GM12865 (cell line): Measurements from ENCODE around the gene TMEM167A.
"Not testable (repeated sequence)": the region's sequence is repeated elsewhere in the genome, so short reads cannot be mapped to it uniquely, and the experiment has no call there.

Experiments
- DNase-seq: peaks from one replicate; pipeline ENCODE4 v3.0.0; 2010; ENCODE audit warnings: low read depth
- H3K4me3 ChIP-seq: 2 replicates; pipeline ENCODE4 v1.5.1; 2011; ENCODE audit warnings: mild to moderate bottlenecking, low read depth, low read length, control low read depth
- TF ChIP-seq, protein P1 (sequence below): IDR thresholded peaks from 2 replicates; pipeline ENCODE4 v1.5.1; 2011; ENCODE audit warnings: low read length, control low read depth, low read depth, inconsistent platforms; ENCODE audit not compliant: insufficient read depth; ENCODE audit errors: missing control alignments

TMEM167A gene

DNA sequence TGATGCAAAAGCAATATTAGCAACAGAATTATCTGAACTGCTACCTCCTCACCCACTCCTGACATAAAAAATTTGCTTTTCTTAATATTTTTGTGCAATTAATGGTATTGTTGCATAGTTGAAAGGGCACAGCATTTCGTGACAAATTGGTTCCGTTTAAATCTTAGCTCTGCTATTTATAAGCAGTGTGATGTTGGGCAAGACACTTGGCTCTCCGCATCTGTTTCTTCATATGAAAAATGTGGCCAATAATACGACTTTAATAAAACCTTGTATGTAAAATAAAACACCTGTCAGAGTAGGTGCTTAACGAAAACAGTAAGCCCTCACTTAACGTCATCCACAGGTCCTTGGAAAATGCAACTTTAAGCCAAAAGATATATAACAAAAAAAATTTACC lies 4.2 kb downstream of the TMEM167A start:
- TF ChIP-seq, protein P1, sequence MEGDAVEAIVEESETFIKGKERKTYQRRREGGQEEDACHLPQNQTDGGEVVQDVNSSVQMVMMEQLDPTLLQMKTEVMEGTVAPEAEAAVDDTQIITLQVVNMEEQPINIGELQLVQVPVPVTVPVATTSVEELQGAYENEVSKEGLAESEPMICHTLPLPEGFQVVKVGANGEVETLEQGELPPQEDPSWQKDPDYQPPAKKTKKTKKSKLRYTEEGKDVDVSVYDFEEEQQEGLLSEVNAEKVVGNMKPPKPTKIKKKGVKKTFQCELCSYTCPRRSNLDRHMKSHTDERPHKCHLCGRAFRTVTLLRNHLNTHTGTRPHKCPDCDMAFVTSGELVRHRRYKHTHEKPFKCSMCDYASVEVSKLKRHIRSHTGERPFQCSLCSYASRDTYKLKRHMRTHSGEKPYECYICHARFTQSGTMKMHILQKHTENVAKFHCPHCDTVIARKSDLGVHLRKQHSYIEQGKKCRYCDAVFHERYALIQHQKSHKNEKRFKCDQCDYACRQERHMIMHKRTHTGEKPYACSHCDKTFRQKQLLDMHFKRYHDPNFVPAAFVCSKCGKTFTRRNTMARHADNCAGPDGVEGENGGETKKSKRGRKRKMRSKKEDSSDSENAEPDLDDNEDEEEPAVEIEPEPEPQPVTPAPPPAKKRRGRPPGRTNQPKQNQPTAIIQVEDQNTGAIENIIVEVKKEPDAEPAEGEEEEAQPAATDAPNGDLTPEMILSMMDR = no peak
- no peak for DNase-seq
- H3K4me3 ChIP-seq = no peak overlapping the region

DNA sequence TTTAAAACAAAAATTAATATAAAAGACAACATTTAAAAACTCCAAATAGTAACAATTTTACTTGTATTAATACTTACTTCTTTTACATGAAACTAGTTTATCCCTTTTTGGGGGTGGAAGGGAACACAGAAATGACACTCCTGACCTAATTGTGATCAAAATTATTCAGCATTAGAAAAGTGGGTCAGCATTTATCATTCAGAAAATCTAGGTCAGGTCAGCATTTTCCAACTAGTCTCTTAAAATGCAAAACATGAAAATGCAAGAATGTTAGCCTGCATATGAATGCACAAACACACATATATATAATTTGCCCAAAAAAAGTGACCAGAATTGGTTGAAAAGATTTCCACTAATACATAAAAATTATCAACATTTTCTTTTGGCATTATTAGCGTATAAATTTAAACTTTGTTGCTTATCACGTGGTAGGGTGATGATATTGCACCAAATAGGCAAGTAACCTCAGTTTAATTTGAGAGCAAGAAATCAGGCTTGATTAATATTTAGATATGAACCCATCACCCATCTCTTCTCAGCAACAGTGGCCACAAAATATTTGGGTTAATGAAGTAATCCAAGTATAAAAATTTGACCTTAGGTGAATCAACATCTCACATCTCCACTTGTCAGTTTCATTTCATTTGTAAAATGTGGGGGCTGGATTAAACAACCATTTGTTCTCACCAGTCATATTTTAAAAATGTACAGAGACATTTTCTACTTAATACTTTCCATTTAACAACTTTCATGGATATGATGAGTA lies 5.7 kb downstream of the TMEM167A start:
- TF ChIP-seq, protein P1 = no peak
- H3K4me3 ChIP-seq = no peak overlapping the region
- DNase-seq = no peak

DNA sequence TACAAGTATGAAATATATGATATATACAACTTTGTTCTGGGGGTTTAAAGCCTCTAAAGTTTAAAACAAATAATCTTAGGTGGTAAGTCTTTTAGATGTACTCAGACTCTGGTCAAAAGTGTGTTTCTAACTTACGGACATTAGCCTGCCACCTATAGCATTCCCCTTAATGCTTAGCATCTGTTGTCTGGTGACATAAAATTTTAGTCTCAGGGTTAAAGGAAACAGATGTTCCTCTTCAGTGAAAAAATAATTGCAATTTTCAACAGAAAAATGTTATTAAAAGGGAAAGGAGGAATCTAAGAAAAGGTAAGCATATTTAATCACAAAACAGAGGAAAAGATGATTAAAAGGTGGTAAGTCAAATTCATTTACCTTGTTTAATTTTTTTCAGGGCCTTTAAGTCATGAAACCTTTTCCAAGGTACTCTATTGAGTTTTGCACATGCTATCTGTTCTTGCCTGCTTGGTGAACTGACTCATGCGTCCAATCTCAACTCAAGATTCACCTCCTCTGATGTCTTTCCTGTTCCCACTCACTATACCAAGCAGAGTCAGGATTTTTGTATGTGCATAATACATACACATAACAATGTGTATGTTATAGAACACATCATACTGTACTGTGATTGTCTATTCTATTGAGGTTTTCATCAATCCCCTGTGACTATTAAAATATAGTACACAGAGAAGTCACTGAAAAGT lies 7.9 kb downstream of the TMEM167A start:
- DNase-seq = no peak
- H3K4me3 ChIP-seq = no peak overlapping the region
- TF ChIP-seq, protein P1 = no peak

DNA sequence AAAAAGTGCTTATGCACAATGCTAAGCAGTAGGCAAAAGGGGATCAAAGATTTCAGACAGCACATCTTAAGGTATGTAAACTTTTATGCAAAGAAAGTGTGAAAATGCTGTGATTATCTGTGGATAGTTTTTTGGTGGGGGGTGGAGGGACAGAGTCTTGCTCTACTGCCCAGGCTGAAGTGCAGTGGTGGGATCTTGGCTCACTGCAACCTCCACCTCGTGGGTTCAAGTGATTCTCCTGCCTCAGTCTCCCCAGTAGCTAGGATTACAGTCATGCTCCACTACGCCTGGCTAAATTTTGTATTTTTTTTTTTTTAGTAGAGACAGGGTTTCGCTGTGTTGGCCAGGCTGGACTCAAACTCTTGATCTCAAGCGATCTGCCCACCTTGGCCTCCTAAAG lies 9.8 kb downstream of the TMEM167A start:
- not testable (repeated sequence) for DNase-seq, H3K4me3 ChIP-seq

DNA sequence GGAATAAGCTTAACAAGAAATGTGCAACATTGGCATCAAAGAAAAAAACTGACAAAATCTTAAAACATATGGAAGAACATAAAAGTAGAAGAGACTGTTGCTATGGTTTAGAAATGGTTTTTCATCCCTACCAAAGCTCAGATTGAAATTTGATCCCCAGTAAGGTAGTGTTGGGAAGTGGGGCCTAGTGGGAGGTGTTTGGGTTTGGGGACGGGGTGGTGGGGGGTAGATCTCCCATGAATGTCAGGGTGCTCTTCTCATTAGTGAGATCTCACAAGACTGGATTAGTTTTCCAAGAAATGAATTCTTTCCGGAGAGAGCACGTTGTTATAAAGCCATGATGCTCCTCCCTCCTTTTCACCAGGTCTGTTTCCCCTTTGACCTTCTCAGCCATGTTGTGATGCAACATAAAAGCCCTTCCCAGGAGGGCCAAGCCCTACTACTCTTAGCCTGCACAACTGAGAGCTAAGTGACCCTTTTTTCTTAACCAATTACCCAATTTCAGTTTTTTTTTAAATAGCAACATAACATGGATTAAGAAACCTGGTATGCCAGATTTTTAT lies 10.6 kb downstream of the TMEM167A start:
- TF ChIP-seq, protein P1 = no peak
- no peak overlapping the region for H3K4me3 ChIP-seq
- no peak for DNase-seq

DNA sequence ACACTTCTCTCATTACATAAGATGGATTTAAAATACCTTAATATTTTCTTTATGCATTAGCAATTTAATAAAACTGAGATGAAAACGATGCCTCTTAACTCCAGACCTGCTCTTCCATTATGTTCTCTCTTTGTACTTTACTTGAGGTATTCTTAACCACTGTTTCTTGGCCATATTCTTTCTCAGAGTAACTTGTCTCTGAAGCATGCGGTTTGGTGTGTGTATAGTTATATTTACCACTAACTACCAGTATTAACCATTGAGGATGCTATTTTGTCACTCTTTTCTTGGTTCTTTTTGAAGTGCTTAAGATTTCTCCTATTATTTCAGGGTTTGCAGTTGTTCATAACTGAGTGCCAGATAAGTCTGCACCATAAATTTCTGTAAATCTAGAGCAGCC lies 17.9 kb downstream of the TMEM167A start:
- no peak overlapping the region for H3K4me3 ChIP-seq
- TF ChIP-seq, protein P1 = no peak
- peak; percentile 18 for DNase-seq

DNA sequence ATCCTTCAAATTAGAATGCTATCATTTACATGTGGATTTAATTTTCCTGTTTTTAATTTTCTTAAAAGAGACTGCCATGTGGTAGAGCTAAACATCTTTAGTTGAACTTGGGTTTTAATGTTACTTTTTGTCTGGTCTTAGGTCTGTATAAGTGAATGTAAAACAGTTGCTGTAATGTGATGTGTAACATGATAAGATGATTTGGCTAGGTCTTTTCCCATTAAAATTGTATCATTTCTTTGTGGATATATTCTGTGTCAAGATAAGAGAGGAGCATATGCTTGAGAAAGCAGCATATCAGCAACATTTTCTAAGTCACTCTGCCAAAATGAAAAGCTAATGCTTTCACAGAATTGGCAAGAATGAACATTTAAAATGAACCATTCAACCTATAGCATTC lies 18.5 kb downstream of the TMEM167A start:
- DNase-seq = no peak
- no peak overlapping the region for H3K4me3 ChIP-seq
- TF ChIP-seq, protein P1 = no peak
